GM21360 (cell line): ENCODE results near the gene LACTBL1.
"Not testable (repeated sequence)": the region's sequence is repeated elsewhere in the genome, so short reads cannot be mapped to it uniquely, and the experiment has no call there.

Source experiments
- ATAC-seq: cut with Tn5 transposase; IDR thresholded peaks from one replicate; pipeline ENCODE4 v1.9.1; 2021; ENCODE audit warnings: mild to moderate bottlenecking, moderate library complexity; ENCODE audit not compliant: unreplicated experiment

Gene LACTBL1

DNA sequence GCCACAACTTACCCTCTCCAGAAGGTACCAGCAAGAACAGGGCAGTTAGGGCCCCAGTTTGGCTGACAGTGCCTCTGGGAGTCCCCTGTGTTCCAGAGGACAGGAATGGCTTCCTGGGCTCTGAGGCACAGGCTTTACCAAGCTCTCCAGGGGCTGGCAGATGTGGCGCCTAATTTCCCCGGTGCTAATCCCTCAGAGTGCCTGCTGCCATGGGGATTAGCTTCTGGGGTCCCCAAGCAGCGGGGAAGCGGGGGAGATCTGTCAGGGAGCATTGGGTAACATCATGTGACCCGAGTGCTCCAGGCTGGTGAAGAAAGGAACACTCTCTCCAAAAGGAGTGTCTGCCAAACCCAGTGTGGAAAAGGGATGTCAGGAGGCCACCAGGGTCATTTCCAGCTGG is at the start of gene LACTBL1:
LACTBL1 (minus strand) TSS at position 107 of the 400 bp plus-strand sequence. CDS start 550 bp downstream, outside the sequence.
- no peak for ATAC-seq

- no peak for ATAC-seq
Measured at GRCh38 chr1:23021834-23022233, 49.2 kb upstream of the LACTBL1 start.

GRCh38 chr1:23020706-23021405 is 48.2 kb upstream of the LACTBL1 start:
- ATAC-seq = no peak

- peak; percentile 23 for ATAC-seq
Measured at GRCh38 chr1:23019863-23020625, 47.4 kb upstream of the LACTBL1 start.

GRCh38 chr1:23019094-23019862 is 46.6 kb upstream of the LACTBL1 start, which contains the start of gene KDM1A:
TSS of gene KDM1A (plus strand) at chr1:23019468. CDS start at chr1:23019597, 129 bp downstream.
- peak; percentile 87 for ATAC-seq

- no peak for ATAC-seq
Measured at GRCh38 chr1:23018661-23019093, 46.0 kb upstream of the LACTBL1 start.

DNA sequence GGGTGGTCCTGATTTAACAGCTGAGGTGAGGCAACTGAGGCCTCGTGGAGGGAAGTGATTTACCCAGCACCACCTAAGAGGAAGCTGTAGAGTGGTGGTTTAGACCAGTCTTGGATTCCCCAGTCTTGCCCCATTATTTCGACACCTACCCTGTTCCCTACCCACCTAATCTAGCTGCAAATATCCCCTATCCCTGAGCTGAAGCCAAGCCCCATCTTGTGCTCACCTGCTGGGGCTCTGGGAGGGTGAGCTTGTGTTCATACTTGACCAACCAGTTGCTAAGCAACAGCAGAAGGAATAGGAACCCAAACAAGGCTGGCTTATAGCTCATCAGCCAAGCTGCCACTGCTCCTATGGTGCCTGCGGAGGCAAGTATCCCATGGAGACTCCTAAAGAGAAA is 41.0 kb upstream of the LACTBL1 start:
- ATAC-seq = no peak

GRCh38 chr1:23010025-23010424 is 37.4 kb upstream of the LACTBL1 start:
- ATAC-seq = not testable (repeated sequence)

- ATAC-seq = no peak
Measured at GRCh38 chr1:23008901-23009300, 36.2 kb upstream of the LACTBL1 start.

- no peak for ATAC-seq
Measured at GRCh38 chr1:23007106-23007505, 34.4 kb upstream of the LACTBL1 start.

DNA sequence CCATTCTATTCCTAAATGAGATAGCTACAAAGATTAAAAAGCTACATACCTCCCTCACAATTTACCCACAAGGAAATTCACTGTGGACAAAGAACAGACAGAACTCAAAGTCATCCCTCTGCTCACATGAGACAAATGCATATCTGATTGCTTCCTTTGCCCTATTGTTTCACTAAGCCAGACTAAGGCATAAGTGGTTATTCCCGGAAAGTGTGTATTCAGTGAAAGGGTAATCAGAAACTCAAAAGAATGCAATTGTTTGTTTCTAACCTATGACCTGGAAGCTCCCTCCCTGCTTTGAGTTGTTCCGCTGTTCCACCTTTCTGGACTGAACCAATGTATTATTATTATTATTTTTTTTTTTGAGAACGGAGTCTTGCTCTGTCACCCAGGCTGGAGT is 32.1 kb upstream of the LACTBL1 start:
- not testable (repeated sequence) for ATAC-seq

DNA sequence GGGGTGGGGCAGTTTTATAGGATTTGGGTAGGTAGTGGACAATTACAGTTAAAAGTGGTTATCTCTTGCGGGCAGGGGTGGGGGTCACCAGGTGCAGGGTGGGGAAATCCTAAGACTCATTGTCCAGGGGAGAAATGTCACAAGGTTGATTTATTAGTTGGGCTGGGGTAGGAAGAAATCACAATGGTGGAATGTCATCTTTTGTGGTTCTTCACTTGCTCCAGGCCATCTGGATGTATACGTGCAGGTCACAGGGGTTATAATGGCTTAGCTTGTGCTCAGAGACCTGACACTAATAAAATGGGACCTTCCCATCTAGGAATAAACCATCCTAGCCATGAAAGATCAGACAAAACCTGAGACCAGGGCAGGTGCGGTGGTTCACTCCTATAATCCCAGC is 31.4 kb upstream of the LACTBL1 start:
- ATAC-seq = no peak

DNA sequence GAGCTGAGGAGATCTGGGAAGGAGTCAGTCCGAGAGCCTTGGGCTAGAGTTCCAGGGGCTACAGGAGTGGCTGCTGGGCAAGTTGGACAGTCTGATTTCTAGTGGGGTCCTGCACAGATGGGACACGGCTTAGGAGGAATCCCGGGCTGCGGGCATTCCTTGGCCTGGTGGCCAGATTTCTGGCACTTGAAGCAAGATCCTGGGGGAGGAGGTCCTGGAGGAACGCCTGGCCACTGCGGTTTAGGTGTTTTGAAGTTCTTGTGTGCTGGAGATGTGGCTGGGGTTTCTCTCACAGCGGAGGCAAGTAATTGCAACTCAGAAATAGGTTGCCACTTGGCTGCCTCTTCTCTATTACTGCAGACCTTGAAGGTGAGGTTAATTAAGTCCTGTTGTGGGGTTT is 29.6 kb upstream of the LACTBL1 start:
- ATAC-seq = not testable (repeated sequence)

DNA sequence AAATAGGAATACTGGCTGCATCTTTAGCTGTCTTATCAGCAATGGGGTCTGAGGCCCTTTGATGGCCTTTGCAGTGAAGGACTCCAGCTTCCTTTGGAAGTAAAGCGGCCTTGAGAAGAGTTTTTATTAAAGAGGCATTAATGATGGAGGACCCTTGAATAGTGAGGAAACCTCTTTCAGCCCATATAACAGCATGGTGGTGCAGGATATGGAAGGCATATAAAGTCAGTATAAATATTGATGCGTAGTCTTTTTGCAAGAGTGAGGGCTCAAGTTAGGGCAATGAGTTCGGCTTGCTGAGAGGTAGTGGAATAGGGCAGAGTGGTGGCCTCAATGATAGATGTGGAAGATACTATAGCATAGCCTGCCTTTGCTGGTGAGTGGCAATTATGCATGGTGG is 27.5 kb upstream of the LACTBL1 start:
- ATAC-seq = not testable (repeated sequence)

- not testable (repeated sequence) for ATAC-seq
Measured at GRCh38 chr1:22997528-22997927, 24.9 kb upstream of the LACTBL1 start.

DNA sequence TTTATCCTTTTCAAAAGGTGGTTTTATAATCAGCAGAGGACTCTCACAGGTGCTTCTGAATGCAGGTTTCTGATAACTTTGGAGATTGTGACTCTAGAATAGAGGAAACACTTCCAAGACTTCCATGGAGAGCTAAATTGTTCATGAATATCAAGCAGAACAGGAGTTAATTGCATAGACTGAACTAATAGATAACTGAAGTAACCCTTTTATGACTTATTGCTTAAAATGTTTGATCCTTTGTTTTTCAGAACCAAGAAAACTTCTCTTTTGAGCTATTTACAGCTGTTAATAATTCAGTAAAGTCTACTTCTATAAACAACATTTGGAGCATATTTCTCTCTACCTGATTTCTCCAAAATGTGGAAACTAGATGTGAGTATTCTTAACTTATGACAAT is 23.1 kb upstream of the LACTBL1 start:
- no peak for ATAC-seq

- ATAC-seq = not testable (repeated sequence)
Measured at GRCh38 chr1:22993220-22993795, 20.6 kb upstream of the LACTBL1 start.

DNA sequence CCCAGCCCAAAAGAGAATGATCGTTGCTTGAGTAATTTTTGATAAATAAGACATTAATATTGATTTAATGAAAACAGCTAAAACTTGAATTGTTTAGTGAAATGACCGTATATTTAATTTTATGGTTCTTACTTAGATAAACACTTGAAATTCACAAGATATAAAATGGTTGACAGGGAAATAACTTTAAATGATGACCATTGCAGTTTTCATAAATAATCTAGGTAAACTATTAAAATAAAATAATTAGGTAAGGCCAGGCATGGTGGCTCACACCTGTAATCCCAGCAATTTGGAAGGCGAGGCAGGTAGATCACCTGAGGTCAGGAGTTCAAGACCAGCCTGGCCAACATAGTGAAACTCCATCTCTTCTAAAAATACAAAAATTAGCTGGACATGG is 19.7 kb upstream of the LACTBL1 start:
- not testable (repeated sequence) for ATAC-seq

GRCh38 chr1:22983944-22984343 is 11.3 kb upstream of the LACTBL1 start:
- ATAC-seq = no peak

- ATAC-seq = not testable (repeated sequence)
Measured at GRCh38 chr1:22980471-22980790, 7.8 kb upstream of the LACTBL1 start.

- ATAC-seq = no peak
Measured at GRCh38 chr1:22978299-22978698, 5.6 kb upstream of the LACTBL1 start.
